HG03378 (cell line): ENCODE data around the gene CTF1.
"Not testable (repeated sequence)": the region's sequence is repeated elsewhere in the genome, so short reads cannot be mapped to it uniquely, and the experiment has no call there.

ENCODE experiments used
- ATAC-seq: cut with Tn5 transposase; IDR thresholded peaks from one replicate; pipeline ENCODE4 v1.9.1; 2021; ENCODE audit warnings: mild to moderate bottlenecking, moderate library complexity; ENCODE audit not compliant: unreplicated experiment

Gene CTF1

GRCh38 chr16:30928390-30928789 lies 32.0 kb downstream of the CTF1 start:
- ATAC-seq = no peak

GRCh38 chr16:30929167-30929566 lies 32.8 kb downstream of the CTF1 start:
- ATAC-seq = no peak

- ATAC-seq = no peak
These were observed 33.8 kb downstream of the CTF1 start for GRCh38 chr16:30930160-30930571.

- ATAC-seq = no peak
These were observed 34.7 kb downstream of the CTF1 start for GRCh38 chr16:30931068-30931650.

- no peak for ATAC-seq
These were observed 38.6 kb downstream of the CTF1 start for GRCh38 chr16:30934827-30935557.

- no peak for ATAC-seq
These were observed 41.3 kb downstream of the CTF1 start for GRCh38 chr16:30937692-30938091.

- not testable (repeated sequence) for ATAC-seq
These were observed 43.2 kb downstream of the CTF1 start for GRCh38 chr16:30939571-30939970.

- peak; percentile 71 for ATAC-seq
These were observed 45.4 kb downstream of the CTF1 start for GRCh38 chr16:30941600-30942425.

GRCh38 chr16:30942426-30942806 lies 46.0 kb downstream of the CTF1 start:
- no peak for ATAC-seq

- ATAC-seq = no peak
These were observed 47.9 kb downstream of the CTF1 start for GRCh38 chr16:30944352-30944751.

- no peak for ATAC-seq
These were observed 50.5 kb downstream of the CTF1 start for GRCh38 chr16:30946671-30947540.

- ATAC-seq = no peak
These were observed 51.1 kb downstream of the CTF1 start for GRCh38 chr16:30947541-30947858.

GRCh38 chr16:30947859-30948666 lies 51.6 kb downstream of the CTF1 start:
- no peak for ATAC-seq

GRCh38 chr16:30948667-30949649 lies 52.5 kb downstream of the CTF1 start, which contains the start of gene ORAI3:
TSS of gene ORAI3 (plus strand) at chr16:30949068. CDS start at chr16:30949290, 222 bp downstream.
- ATAC-seq = no peak

GRCh38 chr16:30949650-30950515 lies 53.5 kb downstream of the CTF1 start:
- peak; percentile 58 for ATAC-seq

GRCh38 chr16:30950516-30951065 lies 54.2 kb downstream of the CTF1 start:
- ATAC-seq = no peak

- ATAC-seq = no peak
These were observed 54.8 kb downstream of the CTF1 start for GRCh38 chr16:30951193-30951592.

GRCh38 chr16:30951750-30952149 lies 55.3 kb downstream of the CTF1 start:
- no peak for ATAC-seq
